SK-N-SH (cell line): ENCODE results near the gene TMEM131L. TPM values are rescaled to one million over a fixed set of nuclear protein-coding genes. Genes with fewer than 3 reads are reported as not detected.

Experiments used
- CTCF ChIA-PET: fragments of 300-600, 350-600 bp; formaldehyde crosslinking; extraction: SDS; loops from one replicate; lab custom pipeline; 2021; lab: Yijun Ruan, JAX
- POLR2A ChIA-PET: fragments of 350-600 bp; sonication (Branson Sonifier 250); formaldehyde crosslinking; extraction: SDS; loops from one replicate; lab custom pipeline; 2020; ENCODE audit warnings: antibody characterized with exemption, inconsistent platforms; lab: Yijun Ruan, JAX
- DNase-seq: peaks from one replicate; pipeline ENCODE4 v3.0.0; 2012
- H2AFZ ChIP-seq: fragments of 200-600 bp; sonication (generic); 2 replicates; pipeline ENCODE4 v1.8.1; 2016; ENCODE audit warnings: antibody characterized with exemption, mild to moderate bottlenecking, low read depth
- H3F3A ChIP-seq: fragments of 200-600 bp; sonication (generic); replicated peaks from 2 replicates; pipeline ENCODE3; 2016; ENCODE audit warnings: antibody characterized with exemption, mild to moderate bottlenecking; ENCODE audit not compliant: insufficient read depth
- H3K27ac ChIP-seq, 2 experiments: fragments of 200-500 bp in 1 of 2; fragments of 200-600 bp in 1 of 2; sonication (Bioruptor generic) in 1 of 2; sonication (generic), shearing (Covaris generic) in 1 of 2; 2 replicates each; pipeline versions ENCODE4 v1.5.1 to v1.6.1; 2014 to 2016; ENCODE audit warnings: low read depth in 2 of 2, inconsistent platforms in 1 of 2, low read length in 1 of 2, mild to moderate bottlenecking in 1 of 2, mixed read lengths in 1 of 2
- H3K27me3 ChIP-seq: fragments of 200-600 bp; sonication (generic), shearing (Covaris generic); 2 replicates; pipeline ENCODE4 v1.6.1; 2016; ENCODE audit warnings: mixed run types; ENCODE audit not compliant: insufficient read depth
- H3K36me3 ChIP-seq, 2 experiments: fragments of 200-500 bp in 1 of 2; fragments of 200-600 bp in 1 of 2; sonication (Bioruptor generic) in 1 of 2; sonication (generic) in 1 of 2; replicated peaks in 1 of 2; 2 replicates each; pipeline versions ENCODE3 to v1.5.1; 2014 to 2016; ENCODE audit warnings: low read length in 1 of 2, mild to moderate bottlenecking in 1 of 2; ENCODE audit not compliant: insufficient read depth in 2 of 2, control insufficient read depth in 1 of 2
- H3K4me1 ChIP-seq, 2 experiments: fragments of 200-500 bp in 1 of 2; fragments of 200-600 bp in 1 of 2; sonication (Bioruptor generic) in 1 of 2; sonication (generic), shearing (Covaris generic) in 1 of 2; 2 replicates each; pipeline versions ENCODE4 v1.5.1 to v1.6.1; 2014 to 2016; ENCODE audit warnings: low read depth in 1 of 2, low read length in 1 of 2, mixed run types in 1 of 2; ENCODE audit not compliant: insufficient read depth in 2 of 2, control insufficient read depth in 1 of 2
- H3K4me2 ChIP-seq: fragments of 200-600 bp; sonication (generic), shearing (Covaris generic); 2 replicates; pipeline ENCODE4 v1.6.1; 2017; ENCODE audit warnings: mixed run types
- H3K4me3 ChIP-seq, 2 experiments: fragments of 200-500 bp in 1 of 2; fragments of 200-600 bp in 1 of 2; sonication (Bioruptor generic) in 1 of 2; sonication (generic), shearing (Covaris generic) in 1 of 2; 2 replicates each; pipeline versions ENCODE4 v1.5.1 to v1.8.1; 2014 to 2016; ENCODE audit warnings: low read depth in 2 of 2, inconsistent platforms in 1 of 2, low read length in 1 of 2, mild to moderate bottlenecking in 1 of 2, mixed read lengths in 1 of 2, moderate library complexity in 1 of 2
- H3K79me2 ChIP-seq: fragments of 200-600 bp; sonication (generic); 2 replicates; pipeline ENCODE4 v1.8.1; 2017; ENCODE audit warnings: mild to moderate bottlenecking; ENCODE audit not compliant: insufficient read depth
- H3K9ac ChIP-seq: fragments of 200-600 bp; sonication (generic); 2 replicates; pipeline ENCODE4 v1.6.1; 2017; ENCODE audit warnings: mixed run types
- H3K9me2 ChIP-seq: fragments of 200-600 bp; sonication (generic); 2 replicates; pipeline ENCODE4 v1.6.1; 2017; ENCODE audit warnings: mixed run types
- H3K9me3 ChIP-seq: fragments of 200-600 bp; sonication (generic); 2 replicates; pipeline ENCODE4 v1.6.1; 2017; ENCODE audit warnings: mixed run types, mild to moderate bottlenecking, moderate library complexity
- H4K20me1 ChIP-seq: fragments of 200-600 bp; sonication (generic); 2 replicates; pipeline ENCODE4 v1.6.1; 2017; ENCODE audit warnings: mild to moderate bottlenecking, mixed run types; ENCODE audit not compliant: insufficient read depth
- CHD2 ChIP-seq: fragments of 150-350 bp; IDR thresholded peaks from 2 replicates; pipeline ENCODE4 v1.6.1; 2018; ENCODE audit warnings: low read length; ENCODE audit not compliant: partially characterized antibody
- ELF1 ChIP-seq: IDR thresholded peaks from 2 replicates; pipeline ENCODE4 v1.4.0; 2012
- EP300 ChIP-seq, 2 experiments: IDR thresholded peaks; 2 replicates each; pipeline versions ENCODE4 v1.4.0 to v1.6.1; 2012; ENCODE audit warnings: borderline replicate concordance in 1 of 2, low read depth in 1 of 2, low read length in 1 of 2
- EZH2phosphoT487 ChIP-seq: fragments of 200-600 bp; sonication (generic); IDR thresholded peaks from 2 replicates; pipeline ENCODE4 v1.6.1; 2017; ENCODE audit warnings: low read depth, mixed run types, mild to moderate bottlenecking, antibody characterized with exemption, moderate library complexity, borderline replicate concordance
- FOXJ3 ChIP-seq: sonication (generic); formaldehyde crosslinking; IDR thresholded peaks from 2 replicates; pipeline ENCODE4 v1.5.1; 2020; ENCODE audit warnings: mild to moderate bottlenecking, missing genetic modification reagents
- FOXM1 ChIP-seq: IDR thresholded peaks from 2 replicates; pipeline ENCODE4 v1.4.0; 2012; ENCODE audit warnings: low read depth, mild to moderate bottlenecking
- GABPA ChIP-seq: IDR thresholded peaks from 2 replicates; pipeline ENCODE4 v1.4.0; 2012; ENCODE audit warnings: low read depth, mild to moderate bottlenecking
- GATA2 ChIP-seq: sonication (generic); formaldehyde crosslinking; IDR thresholded peaks from 2 replicates; pipeline ENCODE4 v1.5.0; 2020; ENCODE audit warnings: mild to moderate bottlenecking, missing genetic modification reagents
- IRF3 ChIP-seq: fragments of 150-350 bp; IDR thresholded peaks from 2 replicates; pipeline ENCODE4 v1.6.1; 2016; ENCODE audit warnings: mild to moderate bottlenecking, low read depth, low read length
- MAX ChIP-seq: IDR thresholded peaks from 2 replicates; pipeline ENCODE4 v1.4.0; 2012; ENCODE audit warnings: low read depth
- MEF2A ChIP-seq: IDR thresholded peaks from 2 replicates; pipeline ENCODE4 v1.4.0; 2012; ENCODE audit warnings: low read depth, borderline replicate concordance
- MXI1 ChIP-seq: IDR thresholded peaks from 2 replicates; pipeline ENCODE4 v1.6.1; 2012; ENCODE audit warnings: mild to moderate bottlenecking, low read depth, low read length, improper control_type of control experiment
- NFIC ChIP-seq: IDR thresholded peaks from 2 replicates; pipeline ENCODE4 v1.4.0; 2012; ENCODE audit warnings: borderline replicate concordance
- PBX3 ChIP-seq: IDR thresholded peaks from 2 replicates; pipeline ENCODE4; 2012
- POLR2AphosphoS5 ChIP-seq: IDR thresholded peaks from 2 replicates; pipeline ENCODE4 v1.6.1; 2012; ENCODE audit warnings: low read depth, low read length
- RAD21 ChIP-seq: IDR thresholded peaks from 2 replicates; pipeline ENCODE4 v1.6.1; 2012; ENCODE audit warnings: mild to moderate bottlenecking, low read length
- RXRA ChIP-seq: IDR thresholded peaks from 2 replicates; pipeline ENCODE4 v1.4.0; 2012; ENCODE audit warnings: low read depth, mild to moderate bottlenecking, borderline replicate concordance
- SIN3A ChIP-seq: IDR thresholded peaks from 2 replicates; pipeline ENCODE4 v1.6.1; 2012; ENCODE audit warnings: low read depth, mild to moderate bottlenecking, low read length, moderate library complexity, borderline replicate concordance
- SMC3 ChIP-seq: IDR thresholded peaks from 2 replicates; pipeline ENCODE4 v1.6.1; 2012; ENCODE audit warnings: low read depth, low read length, improper control_type of control experiment
- TAF1 ChIP-seq: IDR thresholded peaks from 2 replicates; pipeline ENCODE4 v1.6.1; 2012; ENCODE audit warnings: low read depth, mild to moderate bottlenecking, low read length, moderate library complexity, borderline replicate concordance
- TCF12 ChIP-seq: IDR thresholded peaks from 2 replicates; pipeline ENCODE4 v1.4.0; 2012
- TEAD4 ChIP-seq: IDR thresholded peaks from 2 replicates; pipeline ENCODE4 v1.4.0; 2012; ENCODE audit warnings: mild to moderate bottlenecking, borderline replicate concordance; ENCODE audit not compliant: insufficient read depth
- USF1 ChIP-seq: IDR thresholded peaks from 2 replicates; pipeline ENCODE4 v1.4.0; 2012; ENCODE audit warnings: low read depth, borderline replicate concordance
- USF2 ChIP-seq: fragments of 150-350 bp; IDR thresholded peaks from 2 replicates; pipeline ENCODE4 v1.6.1; 2017; ENCODE audit warnings: antibody characterized with exemption, low read length, low read depth, borderline replicate concordance
- YY1 ChIP-seq: IDR thresholded peaks from 2 replicates; pipeline ENCODE4 v1.4.0; 2012; ENCODE audit warnings: low read depth, mild to moderate bottlenecking
- WGBS: methylation state at CpG from one replicate; pipeline ENCODE4 v1.1.6; 2017; ENCODE audit warnings: low lambda C conversion rate; 5-methylcytosine and 5-hydroxymethylcytosine counted together
- polyA plus RNA-seq, 3 experiments: library from polyadenylated mRNA; depleted of rRNA; stranded (reverse); fragments of >200 nt; gene quantifications; 2 replicates each; pipeline ENCODE4 v1.2.3, GENCODE V29; 2012

The TMEM131L gene
- polyA plus RNA-seq, 1 of the 3 experiments (the other 2 are of a cell fraction) = 6.2 TPM

- H3K36me3 ChIP-seq = no peaks in the 10 kb centered on the region
- ChIA-PET POLR2A (no interaction called here), CTCF (no interaction called here)
- WGBS = 93% methylated on average over 6 of the region's 6 CpGs
- no peak overlapping the region for H3K4me2 ChIP-seq
- peaks cover 5% of the 10 kb centered on the region; the same call in 1 of the 2 replicates for H3K79me2 ChIP-seq
- no peaks in the 10 kb centered on the region for H3F3A ChIP-seq
- DNase-seq = no peak
- no peak overlapping the region for H3K27ac ChIP-seq
- H3K9me3 ChIP-seq = no peaks in the 10 kb centered on the region
- TF ChIP-seq POLR2AphosphoS5 (no peak), GATA2 (CRISPR knock-in tag) (no peak), EZH2phosphoT487 (no peak), EP300 (IDR thresholded peaks at IDR 0.05; ENCODE audit: borderline replicate concordance in 1 of 2, low read depth in 1 of 2, low read length in 1 of 2) (no peak), NFIC (no peak), MXI1 (no peak), MEF2A (no peak), GABPA (no peak), RXRA (no peak), CHD2 (no peak), TEAD4 (no peak), SIN3A (no peak), SMC3 (no peak), IRF3 (no peak)
- no peaks in the 10 kb centered on the region for H3K27me3 ChIP-seq
- peaks cover 3 to 11% of the 10 kb centered on the region in 2 experiments; a peak in 3 of 4 replicates for H3K4me1 ChIP-seq
- no peak overlapping the region for H2AFZ ChIP-seq
- H3K9me2 ChIP-seq = no peaks in the 10 kb centered on the region
- no peak overlapping the region for H3K9ac ChIP-seq
- H3K4me3 ChIP-seq = no peak overlapping the region
- H4K20me1 ChIP-seq = 0 out of 2 replicates have a peak, but pooled peaks cover 4% of the 10 kb centered on the region
Measured at GRCh38 chr4:153528705-153529485, 62.7 kb downstream of the TMEM131L start.

GRCh38 chr4:153529646-153530045, 63.5 kb downstream of the TMEM131L start:
- Histone ChIP-seq H3K4me1 (peaks cover 3 to 11% of the 10 kb centered on the region in 2 experiments; a peak in 3 of 4 replicates), H3K9me2 (no peaks in the 10 kb centered on the region), H3K4me3 (no peak overlapping the region), H3K4me2 (no peak overlapping the region), H4K20me1 (0 out of 2 replicates have a peak, but pooled peaks cover 4% of the 10 kb centered on the region), H3K9me3 (no peaks in the 10 kb centered on the region), H3K9ac (no peak overlapping the region), H3K36me3 (no peaks in the 10 kb centered on the region), H2AFZ (no peak overlapping the region), H3K27me3 (no peaks in the 10 kb centered on the region), H3F3A (no peaks in the 10 kb centered on the region), H3K79me2 (peaks cover 5% of the 10 kb centered on the region; the same call in 1 of the 2 replicates), H3K27ac (no peak overlapping the region)
- DNase-seq = no peak
- 97% methylated on average over 3 of the region's 3 CpGs for WGBS
- CTCF ChIA-PET = interaction anchor here (0.5 to 1.2 kb wide), 2 partner anchors 402 to 952 kb away, joined by 3 to 4 read pairs; no protein-coding TSS in a partner anchor
- POLR2A ChIA-PET = no interaction called here
- TF ChIP-seq ELF1 (no peak), MAX (no peak), MXI1 (no peak), MEF2A (no peak), TAF1 (no peak), FOXJ3 (no peak), PBX3 (no peak), TCF12 (no peak), RXRA (no peak), YY1 (no peak), USF1 (no peak), RAD21 (no peak), USF2 (no peak), FOXM1 (no peak), CHD2 (no peak)
